Adrenal gland (tissue), 12 donors: ENCODE results near the gene ECT2. TPM values are rescaled to one million over a fixed set of nuclear protein-coding genes. Genes with fewer than 3 reads are reported as not detected.
"Not testable (repeated sequence)": the region's sequence is repeated elsewhere in the genome, so short reads cannot be mapped to it uniquely, and the experiment has no call there.

Source experiments
- DNase-seq, 7 donors: peaks; one replicate each; pipeline ENCODE4 v3.0.0-alpha.2; 2019 to 2020
- H3K27ac ChIP-seq, 5 donors: fragments of 200-600 bp; sonication (generic) in 4 of 5; 1 replicate in 3 of 5; 2 replicates in 2 of 5; pipeline versions ENCODE4 v1.5.1 to v1.8.0; 2016 to 2020; ENCODE audit warnings: mild to moderate bottlenecking in 1 of 5
- H3K27me3 ChIP-seq: fragments of 200-600 bp; 2 replicates; pipeline ENCODE4 v1.8.0; 2021
- H3K36me3 ChIP-seq, 2 donors: fragments of 200-600 bp; replicated peaks in 1 of 2; 1 replicate in 1 of 2; 2 replicates in 1 of 2; pipeline versions ENCODE4 v1.5.1 to v1.8.0; 2018 to 2022
- H3K4me1 ChIP-seq, 2 donors: fragments of 200-600 bp; replicated peaks in 1 of 2; 1 replicate in 1 of 2; 2 replicates in 1 of 2; pipeline versions ENCODE4 v1.5.1 to v1.8.0; 2018 to 2021
- H3K4me3 ChIP-seq, 4 donors: fragments of 200-600 bp; sonication (generic) in 3 of 4; one replicate each; pipeline ENCODE4 v1.5.1; 2016 to 2018
- H3K9me3 ChIP-seq, 3 donors: fragments of 200-600 bp; sonication (generic) in 1 of 3; replicated peaks in 1 of 3; 1 replicate in 2 of 3; 2 replicates in 1 of 3; pipeline versions ENCODE4 v1.5.1 to v1.8.0; 2016 to 2021
- CTCF ChIP-seq, 6 experiments: fragments of 450-650 bp in 4 of 6; fragments of 200-600 bp in 2 of 6; sonication (generic) in 1 of 6; IDR thresholded peaks; 1 replicate in 5 of 6; 2 replicates in 1 of 6; pipeline versions ENCODE4 v1.5.1 to v1.8.0; 2016 to 2021; ENCODE audit warnings: antibody characterized with exemption in 6 of 6, mild to moderate bottlenecking in 2 of 6, moderate library complexity in 1 of 6
- POLR2A ChIP-seq, 2 donors: fragments of 450-650 bp; IDR thresholded peaks; one replicate each; pipeline ENCODE4 v1.6.1; 2017; ENCODE audit warnings: antibody characterized with exemption in 2 of 2, mild to moderate bottlenecking in 2 of 2, moderate library complexity in 1 of 2
- WGBS, 4 donors: extraction: QIAGEN DNeasy Blood & Tissue Kit in 2 of 4; methylation state at CpG; one replicate each; pipeline versions ENCODE4 v1.1.5 to v1.1.7; 2013 to 2017; 5-methylcytosine and 5-hydroxymethylcytosine counted together
- intact Hi-C, 2 donors: fragments of 100-400 bp; cut with DNase I; formaldehyde crosslinking; loops; one replicate each; pipeline versions ENCODE4 v1.14.1 to v1.15.0; 2022 to 2023
- polyA plus RNA-seq, 3 donors: library from polyadenylated mRNA; stranded (reverse); fragments of 200-250 nt in 2 of 3; fragments of 350-450 nt in 1 of 3; fragmentation: Illumina TruSeq in 1 of 3; extraction: RNeasy Lipid Tissue Mini Kit (QIAGEN cat#74804) in 1 of 3; gene quantifications; one replicate each; pipeline ENCODE4 v1.2.3, GENCODE V29; 2013 to 2014
- total RNA-seq, 9 donors: library from RNA; depleted of rRNA in 4 of 9; stranded (reverse); fragments of >200 nt in 4 of 9; fragments of 120-200 nt in 1 of 9; fragmentation: NEBNext Ultra II Directional in 1 of 9; extraction: Animal tissue kit (Norgen Biotek cat#: 25700) in 1 of 9; gene quantifications; one replicate each; pipeline versions ENCODE4 v1.1.0 to v1.2.4, GENCODE V29; 2013 to 2023
- donor health status: healthy with polysubstance abuse.
- donor health status: Bipolar disorder and iron deficiency.
- donor health status: DM: yes; HTN: yes; CAD: no.
- donor health status: DM: no; HTN: no; CAD: no.
- donor health status: DM: no; HTN: no; CAD: no.
- donor health status: DM: yes; HTN: yes; CAD: no.

The ECT2 gene
- total and polyA plus RNA-seq, 12 donors = 1.4 to 19.7 (median 6.5) TPM

- H3K36me3 ChIP-seq = no peaks in the 10 kb centered on the region
- H3K4me1 ChIP-seq = no peaks in the 10 kb centered on the region
- no peak for TF ChIP-seq POLR2A (IDR thresholded peaks at IDR 0.05)
- TF ChIP-seq CTCF (IDR thresholded peaks at IDR 0.05) = no peak
- no peak overlapping the region for H3K27ac ChIP-seq
- no peaks in the 10 kb centered on the region for H3K27me3 ChIP-seq
- 90 to 97% (median 94%) methylated on average over 2 of the region's 2 CpGs for WGBS, 4 donors
- H3K4me3 ChIP-seq = no peak overlapping the region
- H3K9me3 ChIP-seq = no peaks in the 10 kb centered on the region
- intact Hi-C loops = no loop called here
- DNase-seq = no peak
Measured at GRCh38 chr3:172816968-172817367, 66.4 kb downstream of the ECT2 start.

GRCh38 chr3:172820492-172820891 is 70.0 kb downstream of the ECT2 start:
- intact Hi-C loops = no loop called here
- 48 to 73% (median 59%) methylated on average over 2 of the region's 2 CpGs for WGBS, 4 donors

GRCh38 chr3:172824229-172824628 is 73.7 kb downstream of the ECT2 start:
- TF ChIP-seq CTCF (IDR thresholded peaks at IDR 0.05) = no peak
- TF ChIP-seq POLR2A (IDR thresholded peaks at IDR 0.05) = no peak
- no peaks in the 10 kb centered on the region for H3K4me1 ChIP-seq
- no peak for DNase-seq
- no peak overlapping the region for H3K4me3 ChIP-seq
- intact Hi-C loops = no loop called here
- H3K27me3 ChIP-seq = no peaks in the 10 kb centered on the region
- no peak overlapping the region for H3K27ac ChIP-seq
- no peaks in the 10 kb centered on the region for H3K36me3 ChIP-seq
- 93 to 100% (median 98%) methylated on average over 2 of the region's 2 CpGs for WGBS, 4 donors
- peaks cover 0 to 10% (median 0%) of the 10 kb centered on the region in 3 donors for H3K9me3 ChIP-seq

More at GRCh38 chr3:172820492-172820891, 70.0 kb downstream of the ECT2 start:
- H3K27me3 ChIP-seq = no peaks in the 10 kb centered on the region
- no peak overlapping the region for H3K27ac ChIP-seq
- no peaks in the 10 kb centered on the region for H3K4me1 ChIP-seq
- H3K9me3 ChIP-seq = peaks cover 0 to 10% (median 0%) of the 10 kb centered on the region in 3 donors
- DNase-seq = no peak
- H3K4me3 ChIP-seq = no peak overlapping the region
- TF ChIP-seq POLR2A (IDR thresholded peaks at IDR 0.05) (no peak), CTCF (IDR thresholded peaks at IDR 0.05) (no peak)
- no peaks in the 10 kb centered on the region for H3K36me3 ChIP-seq

- H3K4me3 ChIP-seq, DNase-seq, H3K27me3 ChIP-seq, intact Hi-C loops, H3K27ac ChIP-seq, H3K4me1 ChIP-seq, H3K36me3 ChIP-seq: not testable (repeated sequence)
- H3K9me3 ChIP-seq = peaks cover 0 to 10% (median 0%) of the 10 kb centered on the region in 3 donors
- WGBS, 4 donors = 91 to 98% (median 92%) methylated on average over 2 of the region's 2 CpGs
Measured at GRCh38 chr3:172827231-172827630, 76.7 kb downstream of the ECT2 start.

GRCh38 chr3:172832983-172833382 is 82.5 kb downstream of the ECT2 start:
- 81 to 90% (median 85%) methylated on average over 2 of the region's 2 CpGs for WGBS, 4 donors
- H3K9me3 ChIP-seq = no peaks in the 10 kb centered on the region
- intact Hi-C loops = loop anchor here in 1 of 2 donors (10.0 kb wide), 1 partner anchor 212 kb away; no protein-coding TSS in a partner anchor
- no peak overlapping the region for H3K4me3 ChIP-seq
- no peak overlapping the region for H3K27ac ChIP-seq
- H3K27me3 ChIP-seq = no peaks in the 10 kb centered on the region
- no peak for DNase-seq
- H3K4me1 ChIP-seq = no peaks in the 10 kb centered on the region
- no peaks in the 10 kb centered on the region for H3K36me3 ChIP-seq
- TF ChIP-seq POLR2A (IDR thresholded peaks at IDR 0.05) (no peak), CTCF (IDR thresholded peaks at IDR 0.05) (no peak)
